Nephron (organoid): ENCODE data around the gene TCAF1.

ENCODE experiments used
- H3K27ac Mint-ChIP-seq, 3 experiments: 2 replicates each; pipeline ENCODE4 v1.8.0; 2020; ENCODE audit warnings: mixed read lengths in 3 of 3, mild to moderate bottlenecking in 2 of 3, moderate library complexity in 1 of 3
- H3K27me3 Mint-ChIP-seq: 2 replicates; pipeline ENCODE4 v1.8.0; 2021; ENCODE audit warnings: low read depth, mild to moderate bottlenecking, moderate library complexity, mixed read lengths
- H3K36me3 Mint-ChIP-seq: 2 replicates; pipeline ENCODE4 v1.8.0; 2020; ENCODE audit warnings: low read depth, mixed read lengths
- H3K4me1 Mint-ChIP-seq: 2 replicates; pipeline ENCODE4 v1.8.0; 2020; ENCODE audit warnings: mixed read lengths
- H3K4me3 Mint-ChIP-seq, 3 experiments: 2 replicates each; pipeline ENCODE4 v1.8.0; 2020; ENCODE audit warnings: mild to moderate bottlenecking in 3 of 3, mixed read lengths in 3 of 3, moderate library complexity in 2 of 3
- H3K9me3 Mint-ChIP-seq: 2 replicates; pipeline ENCODE4 v1.8.0; 2020; ENCODE audit warnings: mixed read lengths
- CTCF ChIP-seq, 3 experiments: fragments of 200-600 bp; sonication (generic); IDR thresholded peaks; one replicate each; pipeline ENCODE4 v1.5.0; 2021; ENCODE audit warnings: antibody characterized with exemption in 3 of 3; ENCODE audit not compliant: unreplicated experiment in 3 of 3

The TCAF1 gene

GRCh38 chr7:143901668-143902331 is at the start of gene TCAF1:
TCAF1 (minus strand) TSS chr7:143902176; CDS start chr7:143876608, 25,568 bp downstream.
- peak within 1 kb of the TSS; percentile 91 to 97 (median 92) for H3K4me3 Mint-ChIP-seq

GRCh38 chr7:143948733-143949132 is 46.8 kb upstream of the TCAF1 start:
- no peak overlapping the region for H3K4me3 Mint-ChIP-seq
- H3K4me1 Mint-ChIP-seq = no peaks in the 10 kb centered on the region
- no peak overlapping the region for H3K27ac Mint-ChIP-seq
- H3K9me3 Mint-ChIP-seq = peaks cover 5% of the 10 kb centered on the region
- H3K27me3 Mint-ChIP-seq = no peaks in the 10 kb centered on the region
- H3K36me3 Mint-ChIP-seq = no peaks in the 10 kb centered on the region
- no peak for TF ChIP-seq CTCF (IDR thresholded peaks at IDR 0.05; ENCODE audit: unreplicated experiment in 3 of 3)

More at GRCh38 chr7:143901668-143902331, at the start of gene TCAF1:
- H3K36me3 Mint-ChIP-seq = peaks cover 5% of the 10 kb centered on the region
- peak; percentile 33 to 39 (median 35) for TF ChIP-seq CTCF (IDR thresholded peaks at IDR 0.05; ENCODE audit: unreplicated experiment in 3 of 3)
- H3K27me3 Mint-ChIP-seq = no peaks in the 10 kb centered on the region
- H3K4me1 Mint-ChIP-seq = peaks cover 56% of the 10 kb centered on the region
- H3K27ac Mint-ChIP-seq = peak within 1 kb of the TSS; percentile 94 to 99 (median 97)
- no peaks in the 10 kb centered on the region for H3K9me3 Mint-ChIP-seq

- no peak overlapping the region for H3K4me3 Mint-ChIP-seq
- no peak overlapping the region for H3K27ac Mint-ChIP-seq
- no peak for TF ChIP-seq CTCF (IDR thresholded peaks at IDR 0.05; ENCODE audit: unreplicated experiment in 3 of 3)
- H3K4me1 Mint-ChIP-seq = no peaks in the 10 kb centered on the region
- H3K27me3 Mint-ChIP-seq = no peaks in the 10 kb centered on the region
- peaks cover 5% of the 10 kb centered on the region for H3K9me3 Mint-ChIP-seq
- no peaks in the 10 kb centered on the region for H3K36me3 Mint-ChIP-seq
Measured at GRCh38 chr7:143947111-143947510, 45.1 kb upstream of the TCAF1 start.

GRCh38 chr7:143945423-143945822 is 43.4 kb upstream of the TCAF1 start:
- Mint-ChIP-seq H3K27ac (no peak overlapping the region), H3K4me1 (no peaks in the 10 kb centered on the region), H3K36me3 (no peaks in the 10 kb centered on the region), H3K4me3 (no peak overlapping the region), H3K9me3 (peaks cover 5% of the 10 kb centered on the region), H3K27me3 (peaks cover 4% of the 10 kb centered on the region)
- no peak for TF ChIP-seq CTCF (IDR thresholded peaks at IDR 0.05; ENCODE audit: unreplicated experiment in 3 of 3)

GRCh38 chr7:143938379-143939243 is 36.6 kb upstream of the TCAF1 start:
- peaks cover 7% of the 10 kb centered on the region for H3K27me3 Mint-ChIP-seq
- H3K27ac Mint-ChIP-seq = no peak overlapping the region
- no peak overlapping the region for H3K4me3 Mint-ChIP-seq
- TF ChIP-seq CTCF (IDR thresholded peaks at IDR 0.05; ENCODE audit: unreplicated experiment in 3 of 3) = no peak
- no peaks in the 10 kb centered on the region for H3K9me3 Mint-ChIP-seq
- no peaks in the 10 kb centered on the region for H3K4me1 Mint-ChIP-seq
- H3K36me3 Mint-ChIP-seq = no peaks in the 10 kb centered on the region
